GM19372 (cell line): ENCODE results near the gene PRRG1.
"Not testable (repeated sequence)": the region's sequence is repeated elsewhere in the genome, so short reads cannot be mapped to it uniquely, and the experiment has no call there.

ENCODE experiments used
- ATAC-seq: cut with Tn5 transposase; IDR thresholded peaks from one replicate; pipeline ENCODE4 v1.9.1; 2021; ENCODE audit warnings: mild to moderate bottlenecking, low read depth, moderate library complexity; ENCODE audit not compliant: unreplicated experiment

The PRRG1 gene

GRCh38 chrX:37462346-37462745 lies 113.2 kb downstream of the PRRG1 start:
- ATAC-seq = no peak

- no peak for ATAC-seq
Observed at GRCh38 chrX:37468124-37468739, 119.1 kb downstream of the PRRG1 start.

GRCh38 chrX:37470711-37471110 lies 121.5 kb downstream of the PRRG1 start:
- ATAC-seq = no peak

- no peak for ATAC-seq
Observed at GRCh38 chrX:37472836-37473235, 123.7 kb downstream of the PRRG1 start.

DNA sequence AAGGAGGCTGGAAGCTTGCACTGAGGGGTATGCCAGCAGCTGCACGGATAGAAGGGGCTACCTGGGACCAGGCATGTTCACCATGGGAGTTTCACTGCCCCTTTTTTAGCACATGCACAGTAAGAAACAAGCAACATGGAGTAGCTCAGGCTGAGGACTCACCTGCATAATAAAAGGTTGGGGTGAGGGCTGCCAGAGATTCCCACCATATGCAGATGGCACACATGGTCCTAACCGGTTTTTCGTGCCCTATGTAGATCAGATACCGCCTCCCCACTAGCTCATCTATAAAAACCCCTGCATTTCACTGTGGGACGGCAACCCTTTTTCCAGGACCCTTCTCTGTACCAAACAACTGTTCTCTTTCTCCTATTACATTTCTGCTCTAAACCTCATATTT lies 125.3 kb downstream of the PRRG1 start:
- ATAC-seq = no peak

DNA sequence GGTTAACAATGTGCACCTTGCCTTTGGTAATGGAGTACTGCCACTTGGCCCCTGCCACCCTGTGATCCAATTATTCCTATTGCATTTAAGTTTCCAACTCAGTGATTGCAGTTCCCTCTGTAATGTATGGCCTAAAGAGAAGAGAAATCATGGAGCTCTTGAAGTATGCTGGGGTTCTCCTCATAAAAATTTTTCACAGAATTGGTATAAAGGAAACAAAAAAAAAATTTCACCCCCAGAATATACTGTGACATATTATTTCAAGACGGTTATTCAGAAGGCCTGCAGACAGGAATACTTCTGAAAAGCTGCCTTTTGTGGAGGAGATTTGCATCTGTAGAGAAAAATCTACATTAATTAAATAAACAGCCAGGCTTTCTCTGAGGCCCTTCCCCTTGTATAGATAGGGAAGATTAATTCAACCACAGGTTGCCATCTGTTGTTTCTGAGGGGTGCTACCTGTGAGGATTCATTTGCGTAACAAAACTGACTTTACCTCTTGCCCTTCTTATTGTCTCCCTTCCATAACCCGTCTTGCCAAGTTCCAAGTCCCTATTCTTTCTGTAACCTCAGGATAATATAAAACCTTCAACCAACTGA lies 127.5 kb downstream of the PRRG1 start:
- no peak for ATAC-seq

DNA sequence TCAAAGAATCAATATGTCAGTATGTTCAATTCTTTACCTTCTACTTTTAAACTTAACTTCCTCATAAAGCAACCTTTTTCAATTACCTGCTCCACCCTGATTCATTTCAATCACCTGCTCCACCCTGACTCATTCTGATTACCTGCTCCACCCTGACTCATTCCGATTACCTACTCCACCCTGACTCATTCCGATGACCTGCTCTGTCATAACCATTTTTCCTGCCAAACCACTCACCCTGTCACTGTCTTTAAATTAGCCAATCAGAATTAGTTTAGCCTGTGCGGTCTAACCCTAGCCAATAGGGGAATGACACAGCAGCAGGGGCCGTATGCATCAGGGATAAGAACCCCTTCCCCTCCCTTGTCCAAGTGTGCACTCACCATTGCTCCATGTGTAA lies 135.2 kb downstream of the PRRG1 start:
- not testable (repeated sequence) for ATAC-seq

GRCh38 chrX:37485429-37485828 lies 136.3 kb downstream of the PRRG1 start:
- ATAC-seq = no peak

GRCh38 chrX:37487271-37487670 lies 138.1 kb downstream of the PRRG1 start:
- ATAC-seq = no peak

GRCh38 chrX:37488323-37488722 lies 139.2 kb downstream of the PRRG1 start:
- no peak for ATAC-seq

DNA sequence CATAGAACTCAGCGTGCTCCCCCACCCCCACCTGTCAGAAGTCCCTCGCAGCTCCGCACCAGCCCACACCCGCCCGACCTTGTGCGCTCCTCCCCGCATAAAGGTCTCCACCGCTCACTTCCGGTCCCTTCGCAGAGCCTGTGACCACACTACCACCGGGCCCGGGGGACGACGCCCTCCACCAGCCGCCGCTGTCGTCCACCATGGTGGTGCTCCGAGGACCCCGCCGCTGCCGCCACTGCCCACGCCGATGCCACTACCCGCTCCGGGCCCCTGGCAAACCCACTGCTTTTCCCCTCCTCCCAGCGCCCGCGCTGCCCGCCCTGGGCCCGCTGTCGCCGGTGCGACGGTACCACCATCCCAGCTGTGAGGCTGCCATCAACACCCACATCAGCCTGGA lies 142.5 kb downstream of the PRRG1 start:
- no peak for ATAC-seq

- not testable (repeated sequence) for ATAC-seq
Observed at GRCh38 chrX:37495760-37496159, 146.6 kb downstream of the PRRG1 start.

- ATAC-seq = not testable (repeated sequence)
Observed at GRCh38 chrX:37497126-37497525, 148.0 kb downstream of the PRRG1 start.

- ATAC-seq = not testable (repeated sequence)
Observed at GRCh38 chrX:37498323-37498722, 149.2 kb downstream of the PRRG1 start.

GRCh38 chrX:37499649-37500048 lies 150.5 kb downstream of the PRRG1 start:
- not testable (repeated sequence) for ATAC-seq

GRCh38 chrX:37504991-37505390 lies 155.8 kb downstream of the PRRG1 start:
- no peak for ATAC-seq
